AG20443 (cell line): ENCODE results near the gene OTOGL.

ENCODE experiments used
- DNase-seq: peaks from one replicate; pipeline ENCODE4 v3.0.0; 2012; ENCODE audit warnings: low spot score, mixed read lengths

Gene OTOGL

GRCh38 chr12:80359703-80360102 lies 260.4 kb downstream of the OTOGL start:
- DNase-seq, result no peak

DNA sequence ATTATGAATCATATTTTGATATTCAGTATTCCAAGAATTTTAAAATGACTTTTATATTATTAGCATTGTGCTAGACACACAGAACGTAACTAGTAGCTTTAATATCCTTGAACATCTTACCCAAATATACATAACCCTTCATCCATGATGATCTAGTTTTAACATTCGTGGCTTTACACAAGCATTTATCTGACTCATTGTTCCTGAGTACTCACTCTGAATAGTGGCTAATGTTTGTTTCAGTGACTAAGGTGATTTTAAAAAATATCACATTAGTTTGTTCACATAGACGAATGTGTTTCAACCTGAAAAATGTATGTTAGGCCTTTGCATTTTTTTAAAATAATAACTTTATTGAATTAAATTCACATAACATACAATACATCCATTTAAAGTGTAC lies 264.7 kb downstream of the OTOGL start:
- no peak for DNase-seq

GRCh38 chr12:80373666-80374065 lies 274.3 kb downstream of the OTOGL start:
- no peak for DNase-seq

DNA sequence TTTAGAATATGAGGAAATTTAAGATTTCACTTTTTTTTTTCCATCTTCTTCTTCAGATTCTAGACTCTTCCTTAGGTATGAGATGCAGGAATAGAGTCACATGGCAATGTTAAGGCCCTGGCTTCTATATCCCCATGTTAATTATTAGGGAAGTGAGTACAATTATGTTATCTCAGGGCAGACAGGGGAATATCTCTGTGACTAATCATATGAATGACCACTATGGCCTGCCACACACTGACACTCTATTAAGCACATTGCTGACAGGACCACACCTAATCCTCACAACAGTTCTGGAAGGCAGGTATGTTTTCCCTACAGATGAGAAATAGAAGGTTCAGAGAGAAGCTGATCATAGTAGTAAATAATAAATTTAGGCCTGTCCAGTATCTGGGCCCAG lies 275.3 kb downstream of the OTOGL start:
- no peak for DNase-seq

DNA sequence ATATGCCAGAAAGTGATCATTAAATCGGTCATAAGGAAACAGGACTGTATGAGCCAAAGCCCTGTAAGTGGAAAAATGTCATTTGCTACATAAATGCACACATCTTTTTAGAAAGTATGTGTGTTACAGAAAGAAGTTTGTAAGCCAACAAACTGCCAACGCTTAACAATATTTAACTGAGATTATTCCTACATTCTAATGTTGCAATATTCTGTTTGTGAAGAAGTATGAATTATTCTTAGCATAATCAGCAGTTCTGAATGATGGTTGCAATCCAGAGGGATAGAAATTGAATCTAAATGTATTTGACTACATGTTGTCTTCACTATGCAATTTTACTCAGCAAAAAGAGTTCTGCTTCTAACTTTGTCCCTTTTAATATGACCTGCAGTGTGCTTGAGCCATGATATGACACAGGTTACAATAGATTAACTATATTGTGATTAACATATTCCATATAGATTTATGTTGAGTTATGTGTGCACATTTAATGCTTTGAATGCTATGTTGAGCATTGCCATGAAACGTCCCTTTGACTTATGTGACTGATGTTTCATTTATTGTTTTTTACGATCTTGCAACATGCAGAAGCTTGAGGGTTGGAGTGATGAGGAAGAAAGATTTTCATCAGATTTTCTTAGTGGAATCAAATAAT lies 277.9 kb downstream of the OTOGL start:
- no peak for DNase-seq

GRCh38 chr12:80381121-80381520 lies 281.8 kb downstream of the OTOGL start:
- DNase-seq, result no peak

- DNase-seq, result no peak
Observed at GRCh38 chr12:80382254-80382653, 282.9 kb downstream of the OTOGL start.

GRCh38 chr12:80400571-80400991 lies 301.2 kb downstream of the OTOGL start:
- peak; percentile 56 for DNase-seq

DNA sequence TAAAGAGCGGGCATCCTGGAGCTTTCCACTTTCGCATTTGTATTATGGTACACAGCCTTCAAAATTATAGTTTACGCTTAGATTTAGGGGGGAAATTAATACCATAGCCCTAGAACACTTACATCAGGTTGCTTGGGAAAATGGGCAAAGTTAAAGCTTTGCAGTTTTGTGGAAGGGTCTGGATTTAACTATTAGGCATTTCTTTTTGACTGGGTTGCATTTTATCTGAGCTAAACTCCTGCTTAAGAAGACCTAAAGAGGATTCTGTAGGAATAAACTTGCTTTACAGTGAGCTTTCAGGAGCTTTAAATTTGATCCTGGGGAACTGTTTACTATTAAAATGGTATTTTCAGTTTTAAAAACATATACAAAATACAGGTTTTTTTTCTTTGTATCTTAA lies 301.9 kb downstream of the OTOGL start:
- no peak for DNase-seq

DNA sequence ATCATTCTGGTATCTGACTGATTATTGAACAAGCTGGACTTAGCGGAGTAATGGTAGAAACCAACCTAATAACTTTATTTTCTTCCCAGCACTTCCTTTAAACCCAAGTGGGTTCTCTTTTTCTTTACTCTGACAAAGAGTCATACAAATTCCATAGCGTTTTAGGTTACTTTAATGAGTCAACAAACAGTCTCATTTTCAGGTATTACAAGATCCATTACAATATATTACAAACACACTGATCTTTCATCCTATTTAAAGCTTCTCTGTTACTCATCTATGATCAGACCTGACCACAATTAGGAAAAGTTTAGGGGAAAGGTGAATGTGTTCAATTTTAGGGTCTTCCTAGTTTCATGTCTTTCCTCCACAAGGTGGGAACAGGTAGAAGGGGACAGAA lies 305.3 kb downstream of the OTOGL start:
- no peak for DNase-seq

GRCh38 chr12:80406253-80406652 lies 306.9 kb downstream of the OTOGL start:
- no peak for DNase-seq

- no peak for DNase-seq
Observed at GRCh38 chr12:80411787-80412186, 312.4 kb downstream of the OTOGL start.

DNA sequence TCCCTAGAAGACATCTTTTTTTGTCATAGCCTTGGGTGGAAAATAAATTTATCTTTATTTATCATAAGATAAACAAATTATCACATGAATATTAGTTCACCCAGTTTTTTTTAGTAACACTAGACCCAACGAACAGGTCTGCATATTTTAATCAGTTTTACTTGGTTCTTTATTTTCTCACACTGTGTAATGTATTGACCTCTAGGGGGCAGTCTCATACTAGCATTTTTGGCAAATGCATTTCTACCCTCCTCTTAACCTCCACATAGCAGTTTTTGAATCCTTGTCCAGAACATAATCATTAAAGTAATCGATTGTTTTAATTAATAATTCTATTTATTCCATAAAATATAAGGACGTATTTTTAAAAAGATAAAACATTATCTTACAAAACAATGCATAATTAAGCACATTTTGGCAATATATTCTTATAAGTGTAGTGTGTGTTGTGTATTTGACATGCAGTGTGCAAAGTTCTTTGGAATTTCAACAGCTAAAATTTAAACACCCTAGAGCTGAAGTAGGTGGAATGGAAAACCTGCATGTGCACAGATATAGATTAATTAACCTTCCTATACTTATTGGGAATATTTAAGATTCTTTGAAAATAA lies 313.1 kb downstream of the OTOGL start:
- DNase-seq, result peak; percentile 29

DNA sequence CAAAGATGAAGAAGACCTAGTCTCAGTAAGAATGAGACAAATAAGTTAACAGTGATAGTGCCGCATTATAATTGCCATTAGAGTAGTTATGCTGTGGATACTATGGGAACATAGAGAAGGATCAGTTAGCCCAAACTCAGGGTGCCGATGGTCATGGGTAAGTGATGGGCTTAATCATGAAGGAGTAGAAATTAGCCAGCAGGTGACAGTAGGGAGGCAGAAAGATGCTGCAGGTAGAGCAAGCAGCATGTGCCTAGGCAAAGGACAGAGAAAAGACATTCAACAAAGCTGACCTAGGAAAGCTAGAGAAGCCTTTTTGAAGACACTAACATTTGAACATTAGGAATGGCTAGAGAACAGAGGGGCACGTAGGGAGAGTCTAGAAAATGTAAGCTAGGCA lies 314.1 kb downstream of the OTOGL start:
- no peak for DNase-seq

DNA sequence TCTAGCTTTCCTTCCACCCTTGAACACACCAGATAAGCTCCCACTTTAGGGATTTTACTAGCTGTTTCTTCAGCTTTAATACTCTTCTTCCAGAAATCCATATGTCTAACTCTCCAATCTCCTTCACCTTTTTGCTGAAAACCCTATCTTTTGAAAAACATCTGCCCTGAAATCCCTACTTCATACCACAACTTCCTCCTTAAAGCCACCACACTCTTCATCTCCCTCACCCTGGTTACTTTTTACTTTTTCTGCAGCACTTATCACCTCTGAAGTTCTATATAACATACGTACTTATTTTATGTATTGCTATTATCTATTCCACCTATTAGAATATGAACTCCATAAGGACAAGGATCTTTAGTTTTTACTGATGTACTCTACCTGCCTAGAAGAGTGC lies 316.1 kb downstream of the OTOGL start:
- DNase-seq, result no peak

DNA sequence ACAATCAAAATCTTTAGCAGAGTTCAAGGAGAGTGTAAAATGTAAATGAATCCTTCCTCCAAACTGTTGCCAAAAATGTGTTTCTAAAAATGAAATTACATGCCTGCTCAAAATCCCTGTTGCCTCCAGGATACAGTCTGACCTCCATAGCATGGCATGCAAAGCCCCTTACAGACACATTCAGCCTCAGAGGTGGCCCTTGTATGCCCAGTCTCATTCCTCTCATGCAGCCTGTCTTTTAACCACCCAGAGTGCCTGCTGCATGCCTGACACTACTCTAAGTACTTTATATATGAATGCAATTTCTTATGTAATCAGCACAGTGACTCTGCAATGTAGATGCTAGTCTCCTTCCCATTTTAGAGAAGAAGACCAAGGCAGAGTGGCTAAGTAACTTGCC lies 320.3 kb downstream of the OTOGL start:
- peak; percentile 8 for DNase-seq

DNA sequence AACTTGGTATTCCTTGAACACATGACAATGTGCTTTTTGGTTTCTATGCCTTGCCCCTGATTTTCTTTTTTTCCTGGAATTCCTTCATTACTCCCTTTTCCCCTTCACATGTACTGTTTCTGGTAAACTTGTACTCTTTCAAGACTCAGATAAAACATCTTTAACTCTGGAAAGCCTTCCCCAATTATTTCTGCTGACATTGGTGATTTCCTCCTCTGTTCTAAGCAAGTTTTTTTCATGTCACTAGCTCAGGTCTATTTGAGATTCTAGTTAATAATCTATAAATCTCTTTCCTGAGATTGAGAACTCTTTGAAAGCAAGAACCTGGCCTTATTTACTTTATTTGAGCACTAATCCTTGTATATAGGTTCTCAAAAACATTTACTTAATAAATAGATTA lies 320.7 kb downstream of the OTOGL start:
- DNase-seq, result no peak

DNA sequence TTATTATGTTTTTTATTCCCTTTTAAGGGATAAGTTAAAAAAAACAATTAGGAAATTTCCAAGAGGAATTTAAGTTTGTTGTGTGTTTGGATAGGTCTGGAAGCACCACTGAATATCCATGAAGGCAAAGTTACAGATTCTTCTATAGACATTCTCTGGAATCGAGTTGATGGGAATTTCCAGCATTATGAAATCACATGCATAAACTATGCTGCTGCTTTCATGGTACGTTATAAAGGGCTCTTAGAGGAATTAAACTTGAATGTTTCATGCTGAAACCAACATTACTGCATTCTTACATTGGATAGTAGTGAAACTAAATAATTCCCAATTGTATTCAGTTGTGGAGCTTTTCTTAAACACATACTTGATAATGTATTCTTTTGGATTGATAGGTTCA lies 323.2 kb downstream of the OTOGL start:
- no peak for DNase-seq
